CD4-positive, alpha-beta T cell treated with Interleukin-15 for 4 hours (primary cell): ENCODE results near the gene SLC6A2.

ENCODE experiments used
- DNase-seq: peaks from one replicate; pipeline ENCODE4 v3.0.0-alpha.2; 2020; ENCODE audit warnings: low spot score

Gene SLC6A2

GRCh38 chr16:55672471-55672870 lies 16.7 kb downstream of the SLC6A2 start:
- no peak for DNase-seq

DNA sequence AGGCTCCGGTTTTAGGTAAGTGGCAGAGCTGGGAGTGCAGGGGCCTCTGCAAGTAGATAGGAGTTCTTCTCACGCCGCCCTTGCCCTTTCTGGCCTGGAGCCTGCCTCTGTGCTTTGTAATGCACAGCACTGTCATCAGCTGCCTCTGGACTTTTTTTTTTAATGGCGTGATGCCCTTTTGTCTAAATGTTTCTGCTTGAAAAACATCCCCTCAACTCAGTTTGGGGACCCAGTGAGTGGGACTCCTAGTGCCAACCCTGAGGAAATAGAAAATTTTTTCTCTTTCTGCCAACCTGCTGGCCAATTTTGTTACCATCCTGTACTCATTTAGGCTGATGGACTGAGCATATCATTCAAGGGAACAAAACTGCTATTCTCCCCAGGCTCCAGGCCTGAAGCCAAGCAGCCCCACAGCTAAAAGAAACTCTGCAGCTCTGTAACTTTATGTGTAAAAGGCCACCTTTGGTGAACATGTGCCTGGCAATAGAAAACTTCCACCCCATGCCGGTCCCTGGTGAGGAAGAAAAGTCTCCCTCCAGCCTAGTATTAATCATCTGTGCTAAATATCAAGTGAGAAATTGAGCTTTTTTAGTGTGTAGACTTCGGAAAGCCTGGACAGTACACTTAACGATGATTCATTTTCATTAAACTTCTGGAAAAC lies 22.5 kb downstream of the SLC6A2 start:
- no peak for DNase-seq

- no peak for DNase-seq
These were observed 26.3 kb downstream of the SLC6A2 start for GRCh38 chr16:55682086-55682485.

GRCh38 chr16:55685973-55686372 lies 30.2 kb downstream of the SLC6A2 start:
- DNase-seq = no peak

DNA sequence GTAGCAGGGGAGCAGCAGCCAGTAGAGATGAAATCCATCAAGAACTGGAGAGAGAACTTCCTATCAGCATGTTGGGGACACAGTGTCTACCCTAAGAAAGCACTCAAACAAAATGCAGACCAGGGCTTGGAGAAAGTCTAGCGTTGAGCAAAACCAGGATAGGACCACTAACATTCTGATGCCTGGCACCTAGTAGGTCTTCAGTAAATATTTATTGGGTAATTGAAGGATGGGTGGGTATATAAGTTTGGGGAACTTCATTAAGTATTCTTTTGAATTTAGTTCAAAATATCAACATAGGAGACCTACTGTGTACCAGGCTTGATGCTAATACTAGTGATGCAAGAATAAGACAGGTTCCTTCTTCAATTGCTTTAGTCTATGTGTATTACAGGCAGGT lies 30.9 kb downstream of the SLC6A2 start:
- no peak for DNase-seq

- no peak for DNase-seq
These were observed 32.0 kb downstream of the SLC6A2 start for GRCh38 chr16:55687802-55688201.

DNA sequence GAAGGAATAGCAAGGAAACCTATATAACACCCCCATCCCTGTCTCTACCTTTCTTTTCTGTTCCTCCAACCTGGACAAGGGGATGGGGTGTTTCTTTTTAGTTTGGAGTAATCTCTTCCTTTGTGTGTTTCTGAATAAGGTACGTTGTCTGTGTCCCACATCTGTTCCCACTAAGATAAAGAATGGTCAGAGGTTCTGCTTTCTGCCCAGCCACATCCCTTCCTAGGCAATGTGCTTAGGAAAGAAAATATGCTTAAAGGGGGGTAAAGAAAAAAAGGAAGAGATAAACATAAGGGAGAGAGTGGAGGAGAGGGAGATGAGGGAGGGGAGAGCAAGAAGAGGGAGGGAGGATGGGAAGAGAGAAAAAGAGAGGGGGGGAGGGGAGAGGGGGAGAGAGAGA lies 35.1 kb downstream of the SLC6A2 start:
- no peak for DNase-seq

DNA sequence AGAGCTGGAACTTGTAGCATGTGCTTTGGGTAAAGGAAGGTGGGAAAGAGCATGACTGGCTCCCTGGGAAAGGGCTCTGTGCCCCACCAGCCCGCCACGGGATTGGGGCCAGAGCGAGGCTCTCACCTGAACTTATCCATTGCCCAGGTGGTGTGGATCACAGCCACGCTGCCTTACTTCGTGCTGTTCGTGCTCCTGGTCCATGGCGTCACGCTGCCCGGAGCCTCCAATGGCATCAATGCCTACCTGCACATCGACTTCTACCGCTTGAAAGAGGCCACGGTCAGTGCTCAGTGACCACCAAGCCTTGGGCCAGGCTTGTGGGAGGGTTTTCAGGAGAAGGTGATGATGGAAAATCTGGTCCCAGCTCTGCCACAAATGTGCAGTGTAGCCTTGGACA lies 36.0 kb downstream of the SLC6A2 start:
- DNase-seq = no peak

DNA sequence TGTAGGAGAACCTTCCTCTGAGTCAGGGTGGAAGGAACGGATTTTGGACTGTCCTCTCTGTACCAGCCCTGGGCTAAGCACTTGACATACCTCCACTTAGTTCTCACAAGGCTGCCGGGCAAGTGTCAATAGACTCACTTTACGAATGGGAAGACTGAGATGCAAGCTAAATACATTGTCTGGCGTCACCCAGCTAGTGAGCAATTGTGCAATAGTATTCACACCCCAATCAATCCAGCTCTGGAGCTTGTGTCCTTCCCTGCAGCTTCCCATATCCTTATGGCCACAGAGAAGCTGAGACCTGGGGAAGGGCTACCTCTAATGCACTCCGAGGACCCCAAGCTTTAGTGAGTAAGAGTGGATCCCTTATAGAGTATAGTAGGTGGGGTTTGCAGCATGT lies 39.8 kb downstream of the SLC6A2 start:
- no peak for DNase-seq

DNA sequence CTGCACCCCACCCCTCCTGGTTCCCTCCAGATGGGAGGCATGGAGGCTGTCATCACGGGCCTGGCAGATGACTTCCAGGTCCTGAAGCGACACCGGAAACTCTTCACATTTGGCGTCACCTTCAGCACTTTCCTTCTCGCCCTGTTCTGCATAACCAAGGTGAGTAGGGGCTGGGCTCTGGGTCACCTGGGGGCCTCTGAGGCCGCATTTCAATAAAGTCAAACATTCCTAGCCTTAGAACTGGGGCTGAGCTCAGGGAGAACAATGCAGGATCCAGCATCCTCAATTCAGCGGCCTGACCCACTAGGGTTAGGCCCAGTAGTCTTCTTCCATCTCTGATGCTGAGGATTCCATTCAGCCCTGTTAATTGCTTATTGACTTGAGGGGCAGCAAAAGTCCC lies 42.1 kb downstream of the SLC6A2 start:
- DNase-seq = no peak

- DNase-seq = no peak
These were observed 42.5 kb downstream of the SLC6A2 start for GRCh38 chr16:55698331-55698730.

DNA sequence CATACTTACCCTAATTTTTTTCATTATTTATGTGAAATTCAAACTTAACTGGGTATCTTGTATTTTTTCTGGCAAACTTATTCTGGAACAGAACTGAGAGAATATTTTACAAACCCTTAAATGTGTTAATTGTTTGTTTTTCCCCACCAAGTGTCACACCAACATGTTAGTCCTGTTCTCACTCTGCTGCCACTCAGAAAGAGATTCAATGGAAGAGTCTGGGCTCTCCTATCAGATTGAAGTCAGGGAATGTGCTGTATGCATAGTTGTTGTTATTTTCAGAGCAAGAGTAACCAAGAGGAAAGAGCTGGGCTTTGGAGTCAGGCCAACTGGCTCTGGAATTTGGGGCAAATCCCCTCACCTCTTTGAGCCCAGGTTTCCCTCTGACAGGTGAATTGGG lies 43.2 kb downstream of the SLC6A2 start:
- no peak for DNase-seq

DNA sequence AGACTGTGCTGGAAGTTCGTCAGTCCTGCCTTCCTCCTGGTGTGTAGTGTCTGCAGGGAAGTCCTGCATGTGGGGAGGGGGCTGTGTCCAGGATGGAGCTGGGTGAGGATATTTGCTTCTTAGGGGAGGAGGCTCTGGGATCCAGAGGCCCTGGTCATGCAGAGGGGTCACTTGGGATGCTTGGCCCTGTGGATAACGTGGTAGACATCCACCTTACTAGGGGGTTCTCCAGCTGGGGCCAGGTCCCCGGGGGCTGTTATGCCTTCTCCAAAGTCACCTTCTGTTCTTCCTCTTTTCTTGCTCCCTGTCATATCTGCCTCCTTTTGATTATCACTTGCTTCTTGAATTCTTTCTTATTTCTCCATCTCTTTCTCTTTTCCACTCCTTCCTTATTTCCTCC lies 43.8 kb downstream of the SLC6A2 start:
- no peak for DNase-seq

GRCh38 chr16:55700067-55700466 lies 44.3 kb downstream of the SLC6A2 start:
- DNase-seq = no peak

- DNase-seq = no peak
These were observed 45.2 kb downstream of the SLC6A2 start for GRCh38 chr16:55700961-55701360.

DNA sequence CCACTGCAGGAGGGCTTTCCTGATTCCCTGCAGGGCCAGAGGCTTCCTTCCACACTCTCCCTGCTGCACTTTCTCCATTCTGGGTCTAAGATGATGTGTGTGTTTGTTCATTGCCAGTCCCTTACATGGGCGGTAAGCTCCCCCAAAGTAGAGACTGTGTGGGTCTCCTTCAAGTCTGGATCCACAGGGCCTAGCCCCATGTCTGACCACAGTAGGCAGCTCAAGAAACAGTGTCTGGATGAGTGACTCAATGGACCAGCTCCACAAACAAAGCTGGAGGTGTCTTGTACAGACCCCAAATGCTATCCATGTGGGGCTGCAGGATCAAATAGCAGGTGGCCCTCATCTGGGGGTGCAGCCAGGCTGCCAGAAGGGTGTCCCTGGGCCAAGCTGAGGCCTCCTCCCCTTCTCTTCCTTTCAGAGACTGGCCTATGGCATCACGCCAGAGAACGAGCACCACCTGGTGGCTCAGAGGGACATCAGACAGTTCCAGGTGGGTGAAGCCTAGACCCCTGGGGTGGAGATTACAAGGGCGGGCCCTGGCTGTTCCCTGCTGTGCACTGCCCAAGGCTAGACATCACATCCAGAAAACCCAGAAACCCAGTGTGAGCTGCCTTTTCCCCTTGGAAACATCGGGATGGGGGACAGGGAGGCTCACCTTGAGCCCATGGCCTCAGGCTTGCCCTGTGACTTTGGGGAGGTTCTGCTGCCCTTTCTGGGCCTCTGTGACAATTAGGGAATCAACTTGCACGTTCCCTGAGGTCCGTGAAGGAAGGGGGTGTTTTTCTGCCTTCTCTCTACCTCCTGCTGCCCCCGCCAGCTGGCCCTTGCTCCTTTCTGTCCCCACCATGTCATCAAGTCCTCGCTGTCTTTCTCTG lies 45.9 kb downstream of the SLC6A2 start:
- no peak for DNase-seq

- DNase-seq = peak; percentile 16
These were observed 47.5 kb downstream of the SLC6A2 start for GRCh38 chr16:55703003-55704001.

DNA sequence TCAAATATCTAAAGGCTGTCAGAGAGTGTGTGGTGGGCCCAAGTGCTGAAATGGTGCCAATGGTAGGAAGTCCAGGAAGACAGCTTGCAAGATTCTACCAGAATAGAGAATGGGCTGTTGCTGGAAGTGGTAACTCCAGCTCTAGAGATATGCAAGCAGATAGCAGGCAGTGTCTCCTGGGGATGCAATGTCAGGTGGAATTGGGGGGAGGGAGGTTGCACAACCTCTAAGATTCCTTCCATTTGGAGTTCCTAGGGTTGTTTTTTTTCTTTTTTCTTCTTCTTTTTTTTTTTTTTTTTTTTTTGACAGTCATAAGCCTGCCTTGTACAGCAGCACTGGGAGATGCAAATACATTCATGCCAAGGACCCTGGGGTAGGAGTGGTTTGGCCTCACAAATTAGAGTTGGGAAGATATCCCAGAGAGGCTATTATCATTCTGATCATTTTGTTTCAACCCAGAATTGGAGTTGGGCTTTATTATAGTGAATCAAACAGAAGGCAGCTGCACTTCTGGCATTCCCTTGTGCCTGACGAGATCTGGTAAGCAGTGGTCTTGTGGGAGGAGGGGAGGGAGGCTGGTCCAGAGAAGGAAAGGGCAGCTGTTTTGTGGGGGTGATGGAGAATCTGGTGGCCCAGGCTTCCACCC lies 51.1 kb downstream of the SLC6A2 start:
- DNase-seq = no peak

- DNase-seq = no peak
These were observed 54.0 kb downstream of the SLC6A2 start for GRCh38 chr16:55709801-55710200.

DNA sequence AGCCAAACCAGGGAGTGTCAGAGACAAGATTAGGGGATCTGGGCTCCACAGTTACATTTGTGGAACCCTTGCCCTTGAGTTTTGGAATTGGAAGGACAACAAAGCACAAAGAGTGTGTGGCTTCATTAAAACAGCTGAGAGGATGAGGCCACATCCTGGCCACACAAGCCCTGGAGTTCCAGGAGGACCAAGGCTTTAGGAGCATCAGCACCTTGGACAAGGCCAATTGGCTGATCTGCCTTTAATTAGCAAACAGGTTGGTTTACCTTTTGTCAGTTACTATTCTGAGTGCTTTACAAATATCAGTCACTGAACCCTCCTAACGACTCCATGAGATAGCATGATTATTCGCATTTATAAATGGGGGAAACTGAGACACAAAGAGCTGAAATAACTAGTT lies 54.7 kb downstream of the SLC6A2 start:
- no peak for DNase-seq

- DNase-seq = peak; percentile 43
These were observed 56.4 kb downstream of the SLC6A2 start for GRCh38 chr16:55711959-55712876.
